IMR-90 (cell line): ENCODE measurements around the gene IL36G. TPM values are rescaled to one million over a fixed set of nuclear protein-coding genes. Genes with fewer than 3 reads are reported as not detected.

Experiments used
- ATAC-seq: fragments of 200-7000 bp; cut with Tn5 transposase; 2 replicates; pipeline ENCODE4 v1.9.1; 2020; ENCODE audit warnings: low read depth, mild to moderate bottlenecking, moderate library complexity
- BruUV-seq: library from RNA; stranded (reverse); fragments of 400-500 nt; replicated peaks from 2 replicates; lab custom pipeline; 2021; lab: Mats Ljungman, UMichigan
- CTCF ChIA-PET: fragments of 300-600 bp; formaldehyde crosslinking; extraction: SDS; loops from one replicate; lab custom pipeline; 2021; ENCODE audit warnings: antibody characterized with exemption; lab: Yijun Ruan, JAX
- POLR2A ChIA-PET: fragments of 300-600 bp; sonication (Branson Sonifier 250); formaldehyde crosslinking; loops from one replicate; lab custom pipeline; 2022; ENCODE audit warnings: antibody characterized with exemption; ENCODE audit not compliant: unreplicated experiment; lab: Charles Lee
- DNase-seq: peaks from one replicate; pipeline ENCODE4 v3.0.0; 2013
- H2AFZ ChIP-seq: replicated peaks from 2 replicates; pipeline ENCODE3; 2013; ENCODE audit warnings: low read length, mild to moderate bottlenecking; ENCODE audit not compliant: poor library complexity
- H2AK5ac ChIP-seq: 2 replicates; pipeline ENCODE4 v1.6.1; 2013; ENCODE audit warnings: low read depth, low read length, inconsistent platforms
- H2AK9ac ChIP-seq: replicated peaks from 2 replicates; pipeline ENCODE3; 2013; ENCODE audit warnings: mild to moderate bottlenecking, low read depth, low read length, moderate library complexity; ENCODE audit not compliant: poor library complexity
- H2BK120ac ChIP-seq: 2 replicates; pipeline ENCODE4 v1.6.1; 2013; ENCODE audit warnings: low read depth, low read length, inconsistent platforms
- H2BK15ac ChIP-seq: 3 replicates; pipeline ENCODE4 v1.6.1; 2013; ENCODE audit warnings: low read depth, low read length, inconsistent platforms
- H2BK20ac ChIP-seq: 2 replicates; pipeline ENCODE4 v1.6.1; 2013; ENCODE audit warnings: low read depth, mild to moderate bottlenecking, inconsistent platforms, low read length, moderate library complexity
- H2BK5ac ChIP-seq: 2 replicates; pipeline ENCODE4 v1.6.1; 2013; ENCODE audit warnings: mild to moderate bottlenecking, low read depth, low read length, inconsistent platforms; ENCODE audit not compliant: poor library complexity, severe bottlenecking
- H3K14ac ChIP-seq: replicated peaks from 2 replicates; pipeline ENCODE4 v1.6.1; 2013; ENCODE audit warnings: low read depth, low read length, inconsistent platforms
- H3K18ac ChIP-seq: 2 replicates; pipeline ENCODE4 v1.6.1; 2013; ENCODE audit warnings: low read depth, low read length, control low read depth
- H3K23ac ChIP-seq: 2 replicates; pipeline ENCODE4 v1.6.1; 2013; ENCODE audit warnings: low read depth, low read length, inconsistent platforms
- H3K27ac ChIP-seq: 2 replicates; pipeline ENCODE4 v1.5.1; 2013; ENCODE audit warnings: mild to moderate bottlenecking, control low read depth, low read length; ENCODE audit not compliant: insufficient read depth
- H3K27me3 ChIP-seq: 2 replicates; pipeline ENCODE4 v1.6.1; 2013; ENCODE audit warnings: low read length; ENCODE audit not compliant: control insufficient read depth, insufficient read depth
- H3K36me3 ChIP-seq: 2 replicates; pipeline ENCODE4 v1.6.1; 2013; ENCODE audit warnings: low read length, mixed read lengths; ENCODE audit not compliant: control insufficient read depth, insufficient read depth
- H3K4ac ChIP-seq: 2 replicates; pipeline ENCODE4 v1.6.1; 2013; ENCODE audit warnings: low read depth, low read length, inconsistent platforms
- H3K4me1 ChIP-seq: 2 replicates; pipeline ENCODE4 v1.6.1; 2013; ENCODE audit warnings: low read length, mixed read lengths; ENCODE audit not compliant: control insufficient read depth, insufficient read depth
- H3K4me2 ChIP-seq: 2 replicates; pipeline ENCODE4 v1.6.1; 2013; ENCODE audit warnings: low read depth, mild to moderate bottlenecking, control low read depth, low read length, moderate library complexity
- H3K4me3 ChIP-seq: 2 replicates; pipeline ENCODE4 v1.5.1; 2013; ENCODE audit warnings: low read depth, mild to moderate bottlenecking, control low read depth, low read length, moderate library complexity; ENCODE audit not compliant: insufficient read depth
- H3K56ac ChIP-seq: 2 replicates; pipeline ENCODE4 v1.6.1; 2013; ENCODE audit warnings: low read length, inconsistent platforms; ENCODE audit not compliant: insufficient read depth; ENCODE audit errors: extremely low read depth
- H3K79me1 ChIP-seq, 2 experiments: 2 replicates each; pipeline ENCODE4 v1.6.1; 2013; ENCODE audit warnings: low read length in 2 of 2, inconsistent platforms in 1 of 2, low read depth in 1 of 2
- H3K9ac ChIP-seq: 2 replicates; pipeline ENCODE4 v1.6.1; 2013; ENCODE audit warnings: low read depth, low read length, control low read depth
- H3K9me1 ChIP-seq: 2 replicates; pipeline ENCODE4 v1.6.1; 2013; ENCODE audit warnings: low read length, inconsistent platforms; ENCODE audit not compliant: insufficient read depth
- H3K9me3 ChIP-seq: 2 replicates; pipeline ENCODE4 v1.6.1; 2013; ENCODE audit warnings: low read length; ENCODE audit not compliant: control insufficient read depth, insufficient read depth
- H4K20me1 ChIP-seq: 2 replicates; pipeline ENCODE4 v1.6.1; 2013; ENCODE audit warnings: low read length, inconsistent platforms; ENCODE audit not compliant: insufficient read depth
- H4K5ac ChIP-seq: 2 replicates; pipeline ENCODE4 v1.6.1; 2013; ENCODE audit warnings: mild to moderate bottlenecking, low read depth, low read length, control low read depth
- H4K8ac ChIP-seq, 2 experiments: 2 replicates each; pipeline ENCODE4 v1.6.1; 2013; ENCODE audit warnings: low read depth in 2 of 2, low read length in 2 of 2, control low read depth in 1 of 2, inconsistent platforms in 1 of 2
- H4K91ac ChIP-seq: 2 replicates; pipeline ENCODE4 v1.6.1; 2013; ENCODE audit warnings: low read depth, low read length, inconsistent platforms; ENCODE audit not compliant: insufficient read depth
- CEBPB ChIP-seq: IDR thresholded peaks from 2 replicates; pipeline ENCODE4 v1.6.1; 2012; ENCODE audit warnings: low read depth, low read length, improper control_type of control experiment
- CHD1 ChIP-seq: IDR thresholded peaks from 2 replicates; pipeline ENCODE4 v1.6.1; 2012; ENCODE audit warnings: low read depth, low read length, improper control_type of control experiment
- CTCF ChIP-seq: conservative IDR thresholded peaks from 2 replicates; pipeline ENCODE4 v1.5.1; 2012; ENCODE audit warnings: mild to moderate bottlenecking, low read depth, low read length, improper control_type of control experiment
- ELK1 ChIP-seq: fragments of 150-350 bp; IDR thresholded peaks from 2 replicates; pipeline ENCODE4 v1.6.1; 2016; ENCODE audit warnings: low read depth, mild to moderate bottlenecking, low read length, moderate library complexity, borderline replicate concordance
- FOS ChIP-seq: fragments of 150-350 bp; IDR thresholded peaks from 2 replicates; pipeline ENCODE4 v1.6.1; 2016; ENCODE audit warnings: low read depth, low read length
- MAFK ChIP-seq: IDR thresholded peaks from 2 replicates; pipeline ENCODE4 v1.6.1; 2012; ENCODE audit warnings: low read depth, low read length, improper control_type of control experiment
- NFE2L2 ChIP-seq: fragments of 150-350 bp; IDR thresholded peaks from 2 replicates; pipeline ENCODE4 v1.6.1; 2016; ENCODE audit warnings: low read depth, mild to moderate bottlenecking, low read length
- POLR2A ChIP-seq: IDR thresholded peaks from 2 replicates; pipeline ENCODE4 v1.6.1; 2012; ENCODE audit warnings: mild to moderate bottlenecking, low read depth, low read length
- RAD21 ChIP-seq: IDR thresholded peaks from 2 replicates; pipeline ENCODE4 v1.6.1; 2012; ENCODE audit warnings: low read length, improper control_type of control experiment
- RCOR1 ChIP-seq: IDR thresholded peaks from 2 replicates; pipeline ENCODE4 v1.6.1; 2012; ENCODE audit warnings: mild to moderate bottlenecking, low read length, improper control_type of control experiment; ENCODE audit not compliant: insufficient replicate concordance
- RFX5 ChIP-seq: IDR thresholded peaks from 2 replicates; pipeline ENCODE4 v1.8.0; 2012; ENCODE audit warnings: low read depth, mild to moderate bottlenecking, low read length, moderate library complexity
- USF2 ChIP-seq: fragments of 150-350 bp; IDR thresholded peaks from 2 replicates; pipeline ENCODE4 v1.6.1; 2017; ENCODE audit warnings: mild to moderate bottlenecking, antibody characterized with exemption, low read length, low read depth
- WGBS, 2 experiments: methylation state at CpG; one replicate each; pipeline versions ENCODE4 v1.1.5 to v1.1.7; 2013; ENCODE audit warnings: missing lambda C conversion rate in 2 of 2; ENCODE audit not compliant: insufficient read length in 1 of 2; ENCODE audit errors: extremely low coverage in 2 of 2; 5-methylcytosine and 5-hydroxymethylcytosine counted together
- dilution Hi-C: fragments of 300-500 bp; cut with HindIII; formaldehyde crosslinking; loops from one replicate; pipeline ENCODE4 v1.14.3; 2018; ENCODE audit warnings: low sequenced_read_pairs; ENCODE audit not compliant: unreplicated experiment
- in situ Hi-C: fragments of 300-500 bp; cut with MboI; formaldehyde crosslinking; loops from 3 replicates; pipeline ENCODE4 v1.14.3; 2019; ENCODE audit warnings: low sequenced_read_pairs, inconsistent platforms, mixed read lengths
- intact Hi-C: fragments of 100-400 bp; cut with micrococcal nuclease; formaldehyde crosslinking; loops from 2 replicates; pipeline ENCODE4 v1.10.0; 2022
- polyA plus RNA-seq, 3 experiments: library from polyadenylated mRNA; depleted of rRNA; stranded (reverse); fragments of >200 nt; gene quantifications; 2 replicates each; pipeline ENCODE4 v1.2.3, GENCODE V29; 2012; ENCODE audit warnings: low replicate concordance in 1 of 3
- total RNA-seq: library from RNA; depleted of rRNA; stranded (reverse); fragments of >200 nt; gene quantifications from 2 replicates; pipeline ENCODE4 v1.2.3, GENCODE V29; 2012

The IL36G gene
- total and polyA plus RNA-seq, 2 of the 4 experiments (the other 2 are of a cell fraction) = not detected

GRCh38 chr2:112994648-112995047 is 16.8 kb downstream of the IL36G start:
- Histone ChIP-seq H3K9me3 (no peaks in the 10 kb centered on the region; the same call in 1 of the 2 replicates), H2BK120ac (no peak overlapping the region), H3K18ac (no peak overlapping the region), H3K27me3 (0 out of 2 replicates have a peak, but pooled peaks cover 1% of the 10 kb centered on the region), H3K9ac (no peak overlapping the region), H3K56ac (no peak overlapping the region), H3K27ac (no peak overlapping the region), H3K4me2 (no peak overlapping the region), H2AFZ (no peak overlapping the region), H2BK5ac (no peak overlapping the region), H3K36me3 (no peaks in the 10 kb centered on the region), H3K14ac (no peak overlapping the region), H3K4ac (no peak overlapping the region), H3K9me1 (no peaks in the 10 kb centered on the region), H4K20me1 (no peaks in the 10 kb centered on the region), H2BK15ac (no peak overlapping the region), H4K5ac (no peak overlapping the region), H3K4me3 (no peak overlapping the region), H4K8ac (no peak overlapping the region), H3K23ac (no peak overlapping the region), H3K79me1 (no peaks in the 10 kb centered on the region), H3K4me1 (no peaks in the 10 kb centered on the region), H2AK5ac (no peak overlapping the region), H2AK9ac (no peak overlapping the region), H2BK20ac (no peak overlapping the region), H4K91ac (no peak overlapping the region)
- BruUV-seq = no TSS peak
- DNase-seq = no peak
- ChIA-PET CTCF (no interaction called here), POLR2A (no interaction called here)
- TF ChIP-seq MAFK (no peak), ELK1 (no peak), CHD1 (no peak), RAD21 (no peak), CEBPB (no peak), RFX5 (no peak), POLR2A (no peak), CTCF (no peak), USF2 (no peak), RCOR1 (no peak), FOS (no peak), NFE2L2 (no peak)
- in situ Hi-C loops = no loop called here
- dilution Hi-C loops = no loop called here
- no CpG with 5 or more reads among the region's 2 CpGs for WGBS, 2 experiments
- no peak for ATAC-seq
- intact Hi-C loops = no loop called here
